HPDE6-E6E7 (cell line): ENCODE data around the gene SYTL3.

ENCODE experiments used
- DNase-seq: peaks from one replicate; pipeline ENCODE4 v3.0.0; 2011; ENCODE audit warnings: missing footprints; ENCODE audit errors: extremely low spot score

SYTL3 gene

DNA sequence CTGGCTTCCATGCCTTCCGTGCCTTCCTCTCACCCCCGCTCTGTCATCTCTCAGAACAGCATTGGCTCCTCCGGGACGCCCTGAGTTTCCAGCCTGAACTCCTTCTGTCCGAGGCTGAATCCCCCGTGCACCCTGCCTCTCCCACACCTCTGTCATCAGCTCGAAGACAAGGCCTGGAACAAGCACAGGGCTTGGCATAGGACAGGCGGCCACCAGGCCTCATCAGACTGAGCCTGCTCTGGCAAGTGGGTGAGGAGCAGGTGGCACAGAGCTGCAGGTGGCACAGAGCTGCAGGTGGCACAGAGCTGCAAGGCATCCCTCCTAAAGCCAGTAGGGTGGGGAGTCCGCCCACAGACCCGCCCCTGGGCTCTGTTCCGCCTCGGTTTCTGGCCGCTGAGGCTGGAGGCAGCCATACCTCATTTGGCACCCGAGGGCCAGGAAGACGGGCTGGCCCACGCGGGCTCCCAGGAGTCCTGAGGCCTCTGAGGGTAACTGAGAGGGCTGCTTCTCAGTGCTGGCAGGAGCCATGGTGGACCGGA is 109.2 kb downstream of the SYTL3 start:
- no peak for DNase-seq

GRCh38 chr6:158759966-158760617 is 110.2 kb downstream of the SYTL3 start:
- DNase-seq: no peak

DNA sequence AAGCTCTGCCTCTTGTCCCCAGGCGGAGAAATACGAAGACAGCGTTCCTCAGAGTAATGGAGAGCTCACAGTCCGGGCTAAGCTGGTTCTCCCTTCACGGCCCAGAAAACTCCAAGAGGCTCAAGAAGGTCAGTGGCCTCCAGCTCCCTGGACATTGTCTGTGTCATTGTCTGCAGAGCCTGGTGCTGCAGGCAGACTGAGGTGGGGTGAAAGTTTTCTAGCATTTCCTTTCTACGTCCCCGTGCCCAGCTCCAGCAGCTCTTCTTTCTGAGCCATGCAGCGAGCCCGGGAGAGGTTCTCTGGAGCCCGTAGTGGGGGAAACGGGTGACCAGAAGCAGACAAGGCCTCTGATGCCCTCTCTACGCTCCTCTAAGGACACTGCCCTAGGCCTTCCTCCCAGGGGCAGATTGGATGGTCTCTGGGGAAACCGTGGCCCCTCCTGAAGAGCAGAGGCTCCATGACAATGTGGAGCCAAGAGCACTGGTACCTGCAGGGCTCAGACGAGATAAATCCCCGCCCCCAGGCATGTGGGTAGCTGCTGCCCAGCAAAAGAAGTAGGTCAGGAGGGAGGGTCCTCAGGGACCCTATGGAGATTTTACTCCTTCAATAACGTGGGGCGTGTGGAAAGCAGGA is 110.9 kb downstream of the SYTL3 start:
- DNase-seq: no peak

DNA sequence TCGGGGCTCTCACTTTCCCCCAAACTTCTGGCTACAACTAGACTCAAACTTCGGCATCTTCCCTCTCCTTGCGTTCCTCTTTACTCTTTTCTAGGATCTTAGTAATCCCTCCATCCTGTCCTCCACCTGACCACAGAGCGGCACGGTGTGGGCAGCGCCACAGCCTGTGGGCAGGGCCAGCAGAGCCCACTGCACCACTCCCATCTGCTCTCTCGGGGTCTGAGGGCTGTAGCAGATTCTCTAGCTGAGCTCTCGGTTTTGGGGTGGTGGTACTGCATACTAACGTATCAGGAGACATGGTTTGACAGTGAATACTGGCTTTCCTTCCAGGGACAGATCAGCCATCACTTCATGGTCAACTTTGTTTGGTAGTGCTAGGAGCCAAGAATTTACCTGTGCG is 111.9 kb downstream of the SYTL3 start:
- no peak for DNase-seq

GRCh38 chr6:158762787-158763433 is 113.1 kb downstream of the SYTL3 start:
- DNase-seq: no peak

DNA sequence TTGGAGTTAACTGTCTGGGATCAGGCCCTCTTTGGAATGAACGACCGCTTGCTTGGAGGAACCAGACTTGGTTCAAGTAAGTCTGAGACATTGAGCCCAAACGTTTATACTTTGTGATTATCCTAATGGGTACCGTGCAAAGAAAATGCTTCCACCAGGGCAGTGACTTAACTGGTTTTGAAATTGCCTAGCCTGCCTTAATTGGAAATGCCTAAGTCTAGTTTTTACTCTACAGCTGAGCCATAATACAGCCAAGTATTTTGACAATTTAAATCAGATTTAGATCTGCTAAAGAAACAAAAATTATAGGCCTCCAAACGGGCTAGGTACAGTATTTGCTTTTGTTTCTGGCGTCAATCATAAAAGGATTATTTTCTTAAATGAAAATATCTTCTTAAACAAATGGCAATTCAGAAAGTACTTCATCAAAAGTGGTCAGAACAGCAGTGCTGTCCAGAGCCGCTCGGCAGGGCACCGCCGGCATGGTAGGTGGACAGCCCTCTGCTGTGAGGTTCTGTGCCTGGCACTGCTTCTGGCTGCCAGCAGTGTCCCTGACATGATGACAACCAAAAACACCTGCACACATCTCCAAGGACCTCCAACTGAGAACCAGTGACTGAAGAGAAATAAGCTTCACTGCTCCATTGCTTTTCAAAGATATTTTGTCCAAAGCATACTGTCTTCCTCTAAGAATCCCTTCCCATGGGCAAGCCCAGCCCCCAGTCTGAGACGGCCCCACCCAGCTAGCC is 113.8 kb downstream of the SYTL3 start:
- no peak for DNase-seq

DNA sequence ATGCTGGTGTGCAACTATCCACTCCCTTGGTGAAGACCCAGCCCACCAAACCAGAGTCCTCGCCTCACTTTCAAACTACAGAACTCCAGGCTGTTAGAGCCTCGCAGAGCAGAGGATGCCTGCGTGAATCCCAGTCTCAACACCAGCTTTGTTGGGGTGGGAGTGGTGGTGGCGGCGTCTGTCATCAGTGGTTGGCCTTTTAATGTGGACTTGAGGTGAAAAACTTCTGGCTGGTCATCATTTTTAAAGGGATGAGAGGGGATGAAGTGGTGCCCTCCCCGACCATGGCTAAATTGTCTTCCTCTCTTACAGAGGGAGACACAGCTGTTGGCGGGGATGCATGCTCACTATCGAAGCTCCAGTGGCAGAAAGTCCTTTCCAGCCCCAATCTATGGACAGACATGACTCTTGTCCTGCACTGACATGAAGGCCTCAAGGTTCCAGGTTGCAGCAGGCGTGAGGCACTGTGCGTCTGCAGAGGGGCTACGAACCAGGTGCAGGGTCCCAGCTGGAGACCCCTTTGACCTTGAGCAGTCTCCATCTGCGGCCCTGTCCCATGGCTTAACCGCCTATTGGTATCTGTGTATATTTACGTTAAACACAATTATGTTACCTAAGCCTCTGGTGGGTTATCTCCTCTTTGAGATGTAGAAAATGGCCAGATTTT is 114.5 kb downstream of the SYTL3 start:
- no peak for DNase-seq

DNA sequence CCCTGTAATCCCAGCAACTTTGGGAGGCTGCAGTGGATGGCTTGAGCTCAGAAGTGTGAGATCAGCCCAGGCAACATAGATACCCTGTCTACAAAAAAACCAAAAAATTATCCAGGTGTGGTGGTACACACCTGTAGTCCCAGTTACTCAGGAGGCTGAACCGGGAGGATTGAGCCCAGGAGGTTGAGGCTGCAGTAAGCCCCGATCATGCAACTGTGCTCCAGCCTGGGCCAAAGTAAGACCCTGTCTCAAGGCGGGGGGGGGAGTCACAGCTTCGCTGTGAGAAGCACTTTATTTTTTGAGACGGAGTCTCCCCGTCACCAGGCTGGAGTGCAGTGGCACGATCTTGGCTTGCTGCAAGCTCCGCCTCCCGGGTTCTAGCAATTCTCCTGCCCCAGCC is 115.1 kb downstream of the SYTL3 start:
- DNase-seq: no peak

- DNase-seq: no peak
Observed at GRCh38 chr6:158765499-158766068, 115.7 kb downstream of the SYTL3 start.

- no peak for DNase-seq
Observed at GRCh38 chr6:158766621-158767455, 117.0 kb downstream of the SYTL3 start.

- no peak for DNase-seq
Observed at GRCh38 chr6:158767709-158768108, 117.9 kb downstream of the SYTL3 start.

- no peak for DNase-seq
Observed at GRCh38 chr6:158768436-158768835, 118.6 kb downstream of the SYTL3 start.

GRCh38 chr6:158769234-158769770 is 119.4 kb downstream of the SYTL3 start:
- no peak for DNase-seq

DNA sequence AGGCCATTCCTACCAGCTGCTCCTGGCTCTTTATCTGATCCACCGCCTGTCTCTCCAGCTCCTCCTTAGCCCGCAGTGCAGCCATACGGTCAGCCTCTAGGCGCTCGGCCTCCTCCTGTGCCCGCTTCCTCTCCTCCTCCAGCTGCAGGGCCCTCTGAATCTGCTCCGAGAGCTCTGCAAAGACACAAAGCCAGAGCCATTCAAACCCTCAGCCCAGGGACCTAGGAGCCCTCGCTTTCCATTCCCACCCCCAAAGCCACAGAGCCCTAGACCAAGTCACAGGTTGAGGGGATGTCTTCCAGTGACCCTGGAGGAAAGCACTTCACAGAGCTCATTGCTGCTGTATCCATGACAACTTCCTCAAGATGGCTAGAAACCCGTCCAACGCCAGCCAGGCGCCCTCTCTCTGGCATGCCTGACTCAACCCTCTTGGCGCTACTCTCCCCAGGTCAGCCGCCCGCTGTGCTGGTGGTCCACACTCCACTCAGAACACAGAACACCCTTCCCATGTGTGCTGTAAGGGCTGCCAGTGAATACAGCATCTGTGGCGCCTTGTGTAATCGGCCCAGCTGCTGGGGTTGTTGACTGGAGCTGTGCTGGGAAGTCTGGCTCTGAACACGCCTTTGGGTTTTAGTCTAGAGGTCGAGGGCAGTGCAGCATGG is 120.0 kb downstream of the SYTL3 start:
- DNase-seq: no peak

GRCh38 chr6:158770533-158771330 is 120.9 kb downstream of the SYTL3 start:
- DNase-seq: no peak

- DNase-seq: no peak
Observed at GRCh38 chr6:158771399-158772152, 121.7 kb downstream of the SYTL3 start.

- no peak for DNase-seq
Observed at GRCh38 chr6:158772172-158772571, 122.3 kb downstream of the SYTL3 start.

- DNase-seq: peak; percentile 19
Observed at GRCh38 chr6:158772851-158773371, 123.1 kb downstream of the SYTL3 start.
